Stimulated activated naive CD8-positive, alpha-beta T cell treated with anti-CD3 and anti-CD28 coated beads, Interleukin-15, amount 100 ng/mL, for 72 hours (primary cell): Measurements from ENCODE around the gene RPS3.
"Not testable (repeated sequence)": the region's sequence is repeated elsewhere in the genome, so short reads cannot be mapped to it uniquely, and the experiment has no call there.

Experiments
- ATAC-seq: fragments of 150-1000 bp; cut with Tn5 transposase; 2 replicates; pipeline ENCODE4 v1.10.0; 2021; ENCODE audit warnings: mild to moderate bottlenecking, moderate library complexity
- DNase-seq, 2 donors: peaks; one replicate each; pipeline ENCODE4 v3.0.0; 2021 to 2022
- H3K27ac Mint-ChIP-seq, 2 donors: one replicate each; pipeline ENCODE4 v1.8.0; 2022; ENCODE audit warnings: mild to moderate bottlenecking in 2 of 2, mixed read lengths in 2 of 2, moderate library complexity in 2 of 2
- H3K27me3 Mint-ChIP-seq: one replicate; pipeline ENCODE4 v1.8.0; 2022; ENCODE audit warnings: mixed read lengths
- H3K4me1 Mint-ChIP-seq: one replicate; pipeline ENCODE4 v1.8.0; 2022; ENCODE audit warnings: mild to moderate bottlenecking, mixed read lengths
- H3K4me3 Mint-ChIP-seq, 2 donors: one replicate each; pipeline ENCODE4 v1.8.0; 2022; ENCODE audit warnings: mild to moderate bottlenecking in 2 of 2, mixed read lengths in 2 of 2, moderate library complexity in 1 of 2
- H3K9me3 Mint-ChIP-seq, 2 donors: one replicate each; pipeline ENCODE4 v1.8.0; 2022; ENCODE audit warnings: mixed read lengths in 2 of 2

The RPS3 gene

GRCh38 chr11:75371949-75372876 lies 27.1 kb upstream of the RPS3 start:
- no peak overlapping the region for H3K4me3 Mint-ChIP-seq

DNA sequence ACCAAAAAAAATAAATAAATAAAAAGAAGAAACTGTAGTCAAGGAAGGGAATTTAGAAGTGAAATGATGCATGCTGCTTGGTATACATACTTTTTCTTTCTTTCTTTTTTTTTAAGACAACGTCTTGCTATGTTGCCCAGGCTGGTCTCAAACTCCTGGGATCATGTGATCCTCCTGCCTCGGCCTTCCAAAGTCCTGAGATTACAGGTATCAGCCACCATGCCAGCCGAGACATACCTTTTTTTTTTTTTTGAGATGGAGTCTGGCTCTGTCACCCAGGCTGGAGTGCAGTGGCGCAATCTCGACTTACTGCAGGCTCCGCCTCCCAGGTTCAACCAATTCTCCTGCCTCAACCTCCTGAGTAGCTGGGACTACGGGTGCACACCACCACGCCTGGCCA lies 26.1 kb upstream of the RPS3 start:
- no peak overlapping the region for H3K27ac Mint-ChIP-seq
- ATAC-seq (no peak), DNase-seq (no peak)
- H3K4me1 Mint-ChIP-seq: peaks cover 17% of the 10 kb centered on the region
- no peaks in the 10 kb centered on the region for H3K27me3 Mint-ChIP-seq
- H3K4me3 Mint-ChIP-seq: no peak overlapping the region
- H3K9me3 Mint-ChIP-seq: no peaks in the 10 kb centered on the region

More at GRCh38 chr11:75371949-75372876, 27.1 kb upstream of the RPS3 start:
- H3K27ac Mint-ChIP-seq: no peak overlapping the region
- ATAC-seq (no peak), DNase-seq (no peak)
- peaks cover 17% of the 10 kb centered on the region for H3K4me1 Mint-ChIP-seq
- no peaks in the 10 kb centered on the region for H3K9me3 Mint-ChIP-seq
- no peaks in the 10 kb centered on the region for H3K27me3 Mint-ChIP-seq

- Mint-ChIP-seq H3K4me1 (peaks cover 6% of the 10 kb centered on the region), H3K4me3 (no peak overlapping the region), H3K9me3 (no peaks in the 10 kb centered on the region), H3K27ac (no peak overlapping the region), H3K27me3 (no peaks in the 10 kb centered on the region)
- ATAC-seq (no peak), DNase-seq (no peak)
Observed at GRCh38 chr11:75374646-75375045, 24.7 kb upstream of the RPS3 start.

GRCh38 chr11:75375626-75376025 lies 23.7 kb upstream of the RPS3 start:
- Mint-ChIP-seq H3K27me3 (no peaks in the 10 kb centered on the region), H3K9me3 (no peaks in the 10 kb centered on the region), H3K27ac (no peak overlapping the region), H3K4me3 (no peak overlapping the region), H3K4me1 (peaks cover 2% of the 10 kb centered on the region)
- no peak for ATAC-seq
- no peak for DNase-seq

GRCh38 chr11:75376175-75376574 lies 23.1 kb upstream of the RPS3 start:
- H3K27me3 Mint-ChIP-seq: no peaks in the 10 kb centered on the region

DNA sequence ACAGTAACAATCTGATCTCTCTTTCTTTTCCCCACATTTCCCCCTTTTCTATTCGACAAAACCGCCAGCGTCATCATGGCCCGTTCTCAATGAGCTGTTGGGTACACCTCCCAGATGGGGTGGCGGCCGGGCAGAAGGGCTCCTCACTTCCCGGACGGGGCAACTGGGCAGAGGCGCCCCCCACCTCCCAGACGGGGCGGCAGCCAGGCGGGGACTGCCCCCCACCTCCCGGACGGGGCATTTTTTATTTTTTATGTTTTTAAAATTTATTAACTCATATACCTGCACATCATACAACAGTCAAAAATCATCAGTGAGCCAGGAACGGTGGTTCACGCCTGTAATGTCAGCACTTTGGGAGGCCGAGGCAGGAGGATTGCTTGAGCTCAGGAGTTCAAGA lies 20.5 kb upstream of the RPS3 start:
- H3K27me3 Mint-ChIP-seq, H3K4me3 Mint-ChIP-seq, DNase-seq, H3K27ac Mint-ChIP-seq, H3K9me3 Mint-ChIP-seq, ATAC-seq: not testable (repeated sequence)
- H3K4me1 Mint-ChIP-seq: peaks cover 18% of the 10 kb centered on the region

More at GRCh38 chr11:75376175-75376574, 23.1 kb upstream of the RPS3 start:
- Mint-ChIP-seq H3K27ac (no peak overlapping the region), H3K4me3 (no peak overlapping the region), H3K9me3 (no peaks in the 10 kb centered on the region), H3K4me1 (peaks cover 7% of the 10 kb centered on the region)
- ATAC-seq (no peak), DNase-seq (no peak)

DNA sequence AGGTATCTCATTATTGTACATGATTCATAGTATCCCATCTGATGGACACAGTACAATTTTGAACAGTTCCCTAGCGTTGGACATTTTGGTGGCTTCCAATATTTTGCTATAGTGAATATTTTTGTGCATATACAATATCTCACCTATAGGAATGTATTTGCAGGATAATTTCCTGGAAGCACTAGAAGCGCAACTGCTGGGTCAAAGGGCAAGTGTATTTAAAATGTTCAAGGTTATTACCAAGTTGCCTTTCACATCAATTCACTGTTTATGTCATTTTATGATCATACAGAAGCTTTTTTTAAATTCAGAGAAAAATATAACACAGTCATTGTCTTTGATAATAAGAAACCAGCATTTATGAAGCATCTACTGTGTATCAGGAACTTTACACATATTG lies 19.1 kb upstream of the RPS3 start:
- ATAC-seq (no peak), DNase-seq (no peak)
- no peak overlapping the region for H3K27ac Mint-ChIP-seq
- peaks cover 27% of the 10 kb centered on the region for H3K4me1 Mint-ChIP-seq
- H3K4me3 Mint-ChIP-seq: no peak overlapping the region
- H3K27me3 Mint-ChIP-seq: no peaks in the 10 kb centered on the region
- H3K9me3 Mint-ChIP-seq: no peaks in the 10 kb centered on the region

- H3K9me3 Mint-ChIP-seq: no peaks in the 10 kb centered on the region
- no peak overlapping the region for H3K4me3 Mint-ChIP-seq
- DNase-seq (no peak), ATAC-seq (no peak)
- H3K4me1 Mint-ChIP-seq: peaks cover 27% of the 10 kb centered on the region
- no peaks in the 10 kb centered on the region for H3K27me3 Mint-ChIP-seq
- no peak overlapping the region for H3K27ac Mint-ChIP-seq
Observed at GRCh38 chr11:75380716-75381420, 18.4 kb upstream of the RPS3 start.

DNA sequence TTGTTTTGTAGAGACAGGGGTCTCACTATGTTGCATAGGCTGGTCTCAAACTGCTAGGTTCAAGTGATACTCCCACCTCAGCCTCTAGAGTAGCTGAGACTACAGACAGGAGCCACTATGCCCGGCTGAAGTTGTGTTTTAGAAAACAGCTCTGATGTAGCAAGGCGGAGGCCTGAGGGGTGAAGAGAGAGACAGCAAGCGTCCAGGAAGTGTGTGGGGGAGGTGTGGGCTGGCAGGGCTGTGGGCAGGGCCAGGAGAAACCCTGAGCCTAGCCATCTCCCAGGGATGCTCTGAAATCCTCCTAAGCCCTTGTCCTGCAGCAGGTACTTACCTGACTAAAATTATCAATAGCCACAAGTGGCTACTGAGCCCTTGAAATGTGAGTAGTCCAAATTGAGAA lies 16.1 kb upstream of the RPS3 start:
- ATAC-seq: peak; percentile 81
- H3K9me3 Mint-ChIP-seq: no peaks in the 10 kb centered on the region
- H3K27ac Mint-ChIP-seq: peak overlapping the region; percentile 81 to 82
- H3K4me1 Mint-ChIP-seq: peaks cover 27% of the 10 kb centered on the region
- peaks cover 8% of the 10 kb centered on the region for H3K27me3 Mint-ChIP-seq
- peak overlapping the region; percentile 39 to 58 for H3K4me3 Mint-ChIP-seq
- peak in 1 of 2 donors; percentile 42 for DNase-seq

DNA sequence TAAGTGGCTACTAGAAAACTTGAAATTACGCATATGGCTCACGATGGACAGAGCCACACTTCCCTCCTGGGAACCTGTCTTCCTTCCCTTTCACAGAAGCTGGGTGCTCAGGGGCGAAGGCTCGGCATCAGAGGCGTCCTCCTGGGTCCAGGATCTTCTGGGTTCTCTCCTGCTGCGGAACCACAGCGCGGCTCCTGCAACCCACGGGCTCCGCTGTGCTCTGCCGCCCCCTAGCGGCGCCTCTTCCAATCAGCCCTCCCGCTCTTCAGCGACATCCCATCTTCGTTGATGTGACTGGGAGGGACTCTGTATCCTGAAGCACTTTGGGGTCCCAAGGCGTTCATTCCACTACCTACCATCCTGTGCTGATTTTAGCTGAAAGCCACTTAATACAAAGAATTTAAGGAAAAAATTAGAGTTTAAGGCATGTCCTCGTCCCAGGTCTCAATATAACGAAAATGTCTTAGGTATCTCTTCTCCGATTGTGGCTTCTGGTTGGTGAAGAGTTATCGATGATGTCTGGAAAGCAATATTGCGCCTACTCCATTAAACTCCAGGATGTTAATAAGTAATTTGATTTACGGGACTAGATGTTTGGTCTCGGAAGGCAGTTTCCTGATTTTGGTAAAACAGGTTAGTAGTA lies 14.8 kb upstream of the RPS3 start:
- Mint-ChIP-seq H3K27ac (peak overlapping the region in 1 of 2 donors; percentile 27), H3K9me3 (no peaks in the 10 kb centered on the region), H3K4me3 (peak overlapping the region; percentile 68 to 72), H3K4me1 (peaks cover 27% of the 10 kb centered on the region), H3K27me3 (peaks cover 8% of the 10 kb centered on the region)
- DNase-seq (peak; percentile 70 to 73), ATAC-seq (peak; percentile 81)

- ATAC-seq (no peak), DNase-seq (no peak)
- Mint-ChIP-seq H3K4me3 (no peak overlapping the region), H3K4me1 (peaks cover 18% of the 10 kb centered on the region), H3K27ac (no peak overlapping the region), H3K9me3 (no peaks in the 10 kb centered on the region), H3K27me3 (peaks cover 8% of the 10 kb centered on the region)
Observed at GRCh38 chr11:75386942-75387630, 12.2 kb upstream of the RPS3 start.

DNA sequence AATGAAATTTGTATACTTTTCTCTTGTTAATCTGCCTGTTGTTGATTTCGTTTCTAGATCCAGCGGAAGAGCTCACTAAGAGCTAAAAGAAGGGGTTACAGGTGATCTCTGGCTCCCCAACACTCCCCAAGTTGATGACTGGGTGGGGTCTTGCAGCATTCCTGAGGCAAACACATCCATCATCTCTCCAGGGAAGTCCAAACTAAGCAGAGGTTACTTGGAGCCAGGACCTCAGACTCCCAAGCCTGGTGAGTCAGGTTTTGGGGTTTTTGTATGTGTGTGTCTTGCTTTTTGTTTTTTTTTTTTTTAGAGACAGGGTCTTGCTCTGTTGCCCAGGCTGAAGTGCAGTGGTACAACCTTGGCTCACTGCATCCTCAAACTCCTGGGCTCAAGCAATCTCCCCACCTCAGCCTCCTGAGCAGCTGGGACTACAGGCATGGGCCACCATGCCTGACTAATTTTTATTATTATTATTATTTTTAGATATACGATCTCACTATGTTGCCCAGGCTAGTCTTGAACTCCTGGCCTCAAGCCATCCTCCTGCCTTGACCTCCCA lies 11.5 kb upstream of the RPS3 start:
- ATAC-seq: no peak
- Mint-ChIP-seq H3K27me3 (peaks cover 8% of the 10 kb centered on the region), H3K4me1 (peaks cover 18% of the 10 kb centered on the region), H3K9me3 (no peaks in the 10 kb centered on the region), H3K4me3 (no peak overlapping the region), H3K27ac (no peak overlapping the region)
- DNase-seq: no peak

- H3K4me1 Mint-ChIP-seq: peaks cover 11% of the 10 kb centered on the region
- H3K27ac Mint-ChIP-seq: no peak overlapping the region
- H3K27me3 Mint-ChIP-seq: peaks cover 8% of the 10 kb centered on the region
- H3K4me3 Mint-ChIP-seq: no peak overlapping the region
- peak; percentile 90 for ATAC-seq
- no peaks in the 10 kb centered on the region for H3K9me3 Mint-ChIP-seq
- DNase-seq: peak; percentile 70 to 81
Observed at GRCh38 chr11:75388386-75389275, 10.7 kb upstream of the RPS3 start.

DNA sequence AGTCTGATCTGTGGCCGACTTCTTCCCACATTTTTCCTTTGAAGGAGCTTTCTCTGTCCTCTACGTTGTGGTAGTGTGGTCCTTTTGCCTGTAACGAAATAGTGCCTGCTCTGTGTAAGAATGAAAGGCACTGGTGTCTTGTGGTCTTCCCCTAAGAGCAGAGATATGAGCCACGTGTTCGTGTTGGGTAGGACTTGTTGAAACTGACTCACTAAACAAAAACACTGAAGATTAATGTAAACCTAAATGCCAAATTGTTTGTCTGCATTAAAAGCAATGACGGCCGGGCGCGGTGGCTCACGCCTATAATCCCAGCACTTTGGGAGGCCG lies 10.1 kb upstream of the RPS3 start:
- H3K9me3 Mint-ChIP-seq: no peaks in the 10 kb centered on the region
- no peak for ATAC-seq
- H3K4me1 Mint-ChIP-seq: peaks cover 8% of the 10 kb centered on the region
- no peak overlapping the region for H3K4me3 Mint-ChIP-seq
- no peak for DNase-seq
- no peak overlapping the region for H3K27ac Mint-ChIP-seq
- peaks cover 10% of the 10 kb centered on the region for H3K27me3 Mint-ChIP-seq
